GM12878 (cell line): ENCODE data around the gene UNG. TPM values are rescaled to one million over a fixed set of nuclear protein-coding genes. Genes with fewer than 3 reads are reported as not detected.
A peak's percentile ranks its signal among the peaks of the same experiment; 100 is the strongest.

Experiments
- BACH1 ChIP-seq: fragments of 450-650 bp; IDR thresholded peaks from 2 replicates; pipeline ENCODE4 v1.6.1; 2017; ENCODE audit warnings: mild to moderate bottlenecking, borderline replicate concordance
- BHLHE40 ChIP-seq, 2 experiments: fragments of 450-650 bp in 1 of 2; IDR thresholded peaks; 2 replicates each; pipeline ENCODE4 v1.6.1; 2011 to 2017; ENCODE audit warnings: low read depth in 2 of 2, borderline replicate concordance in 1 of 2, improper control_type of control experiment in 1 of 2, low read length in 1 of 2, mild to moderate bottlenecking in 1 of 2
- MEF2A ChIP-seq: IDR thresholded peaks from 2 replicates; pipeline ENCODE4 v1.6.1; 2011; ENCODE audit warnings: low read depth, mild to moderate bottlenecking, low read length, moderate library complexity; ENCODE audit not compliant: insufficient read depth
- NR2C1 ChIP-seq: fragments of 450-650 bp; IDR thresholded peaks from 2 replicates; pipeline ENCODE4 v1.6.1; 2017; ENCODE audit warnings: antibody characterized with exemption, mild to moderate bottlenecking, moderate library complexity
- SMAD5 ChIP-seq: IDR thresholded peaks from 2 replicates; pipeline ENCODE4 v1.6.1; 2016; ENCODE audit warnings: antibody characterized with exemption, low read depth
- TARDBP ChIP-seq: IDR thresholded peaks from 2 replicates; pipeline ENCODE4 v1.6.1; 2016; ENCODE audit warnings: borderline replicate concordance
- TCF7 ChIP-seq: IDR thresholded peaks from 2 replicates; pipeline ENCODE4 v1.6.1; 2014; ENCODE audit warnings: antibody characterized with exemption, borderline replicate concordance
- ZNF687 ChIP-seq: fragments of 450-650 bp; IDR thresholded peaks from 2 replicates; pipeline ENCODE4 v1.6.1; 2017; ENCODE audit warnings: mild to moderate bottlenecking, moderate library complexity
- ZZZ3 ChIP-seq: IDR thresholded peaks from 2 replicates; pipeline ENCODE4 v1.6.1; 2011; ENCODE audit warnings: low read depth; ENCODE audit not compliant: control insufficient read depth, insufficient read length
- polyA plus RNA-seq, 11 experiments: library from polyadenylated mRNA; depleted of rRNA in 4 of 11; unstranded in 6 of 11; stranded (reverse) in 5 of 11; fragments of >200 nt; fragmentation: Nextera tagmentation in 4 of 11; fragmentation: Illumina TruSeq in 1 of 11; extraction: Ambion mirVana in 4 of 11; extraction: Trizol in 1 of 11; gene quantifications; 1 replicate in 1 of 11; 2 replicates in 10 of 11; pipeline versions ENCODE4 v1.2.1 to v1.2.3, GENCODE V29; 2011 to 2016; ENCODE audit warnings: inconsistent platforms in 2 of 11, missing spikeins in 2 of 11, low read depth in 1 of 11
- total RNA-seq, 4 experiments: library from RNA; depleted of rRNA in 3 of 4; stranded (reverse); fragments of >200 nt in 3 of 4; fragmentation: Illumina TruSeq in 1 of 4; extraction: Trizol in 1 of 4; gene quantifications; 2 replicates each; pipeline versions ENCODE4 v1.2.1 to v1.2.3, GENCODE V29; 2013 to 2021
- TF ChIP-seq, protein P1 (sequence below): fragments of 450-650 bp; IDR thresholded peaks from 2 replicates; pipeline ENCODE4 v1.6.1; 2017; ENCODE audit warnings: antibody characterized with exemption, mild to moderate bottlenecking, moderate library complexity
- TF ChIP-seq, protein P2 (sequence below): fragments of 450-650 bp; IDR thresholded peaks from 2 replicates; pipeline ENCODE4 v1.6.1; 2017; ENCODE audit warnings: low read depth, mild to moderate bottlenecking, moderate library complexity
- TF ChIP-seq, protein P3 (sequence below): fragments of 450-650 bp; IDR thresholded peaks from 2 replicates; pipeline ENCODE4 v1.6.1; 2017; ENCODE audit warnings: mild to moderate bottlenecking, moderate library complexity
- TF ChIP-seq, protein P4 (sequence below): fragments of 450-650 bp; IDR thresholded peaks from 2 replicates; pipeline ENCODE4 v1.6.1; 2016; ENCODE audit warnings: mild to moderate bottlenecking

Gene UNG
- total and polyA plus RNA-seq, 10 of the 15 experiments (the other 5 are each of a cell fraction or from before 2014, with no cell fraction given): 9.5 to 81.9 (median 48.2) TPM

DNA sequence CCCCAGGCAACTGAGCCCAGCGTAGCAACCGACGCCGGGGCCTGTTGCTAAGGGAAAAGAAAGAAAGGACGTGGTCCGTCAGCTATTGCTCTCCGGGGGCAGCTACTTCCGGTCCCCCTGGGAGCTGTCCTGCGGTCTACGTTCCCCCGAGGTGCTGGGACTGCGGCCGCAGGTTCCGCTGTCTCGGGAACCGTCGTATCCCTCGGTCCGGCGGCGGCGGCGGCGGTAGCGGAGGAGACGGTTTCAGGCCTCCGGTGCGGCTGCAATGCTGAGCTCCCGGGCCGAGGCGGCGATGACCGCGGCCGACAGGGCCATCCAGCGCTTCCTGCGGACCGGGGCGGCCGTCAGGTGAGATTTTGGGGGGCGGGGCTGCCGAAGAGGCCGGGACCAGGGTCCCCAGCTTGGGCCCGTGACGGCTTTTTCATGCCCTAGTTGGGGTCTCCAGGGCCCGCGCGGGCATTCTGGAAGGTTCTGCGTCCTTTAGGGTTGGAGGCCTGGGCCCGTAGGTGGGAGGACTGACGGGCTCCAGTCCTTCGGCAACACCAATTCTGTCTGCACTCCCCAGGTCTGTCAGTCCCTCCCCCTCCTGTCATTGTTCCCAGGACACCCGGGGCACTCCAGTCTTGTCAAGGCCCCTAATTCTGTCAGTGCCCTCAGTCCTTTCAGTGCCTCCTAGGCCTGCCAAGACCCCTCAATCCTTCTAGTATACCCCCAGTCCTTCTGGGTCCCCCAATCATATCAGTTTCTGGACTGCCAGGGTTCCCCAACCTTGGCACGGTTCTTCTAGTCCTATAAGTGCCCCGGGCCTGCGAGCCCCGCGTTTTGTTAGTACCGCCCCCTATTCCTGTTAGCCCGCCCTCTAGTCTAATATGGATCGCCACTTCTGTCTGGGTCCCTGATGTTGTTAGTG, 44.7 kb upstream of the UNG start, which contains the start of gene USP30 (continued):
- peak; percentile 75 for TF ChIP-seq BACH1
- TF ChIP-seq NR2C1: peak; percentile 63
- TF ChIP-seq ZZZ3: peak; percentile 72
- TF ChIP-seq TCF7: peak; percentile 67; the same call in 1 of the 2 replicates
- TF ChIP-seq, protein P1, sequence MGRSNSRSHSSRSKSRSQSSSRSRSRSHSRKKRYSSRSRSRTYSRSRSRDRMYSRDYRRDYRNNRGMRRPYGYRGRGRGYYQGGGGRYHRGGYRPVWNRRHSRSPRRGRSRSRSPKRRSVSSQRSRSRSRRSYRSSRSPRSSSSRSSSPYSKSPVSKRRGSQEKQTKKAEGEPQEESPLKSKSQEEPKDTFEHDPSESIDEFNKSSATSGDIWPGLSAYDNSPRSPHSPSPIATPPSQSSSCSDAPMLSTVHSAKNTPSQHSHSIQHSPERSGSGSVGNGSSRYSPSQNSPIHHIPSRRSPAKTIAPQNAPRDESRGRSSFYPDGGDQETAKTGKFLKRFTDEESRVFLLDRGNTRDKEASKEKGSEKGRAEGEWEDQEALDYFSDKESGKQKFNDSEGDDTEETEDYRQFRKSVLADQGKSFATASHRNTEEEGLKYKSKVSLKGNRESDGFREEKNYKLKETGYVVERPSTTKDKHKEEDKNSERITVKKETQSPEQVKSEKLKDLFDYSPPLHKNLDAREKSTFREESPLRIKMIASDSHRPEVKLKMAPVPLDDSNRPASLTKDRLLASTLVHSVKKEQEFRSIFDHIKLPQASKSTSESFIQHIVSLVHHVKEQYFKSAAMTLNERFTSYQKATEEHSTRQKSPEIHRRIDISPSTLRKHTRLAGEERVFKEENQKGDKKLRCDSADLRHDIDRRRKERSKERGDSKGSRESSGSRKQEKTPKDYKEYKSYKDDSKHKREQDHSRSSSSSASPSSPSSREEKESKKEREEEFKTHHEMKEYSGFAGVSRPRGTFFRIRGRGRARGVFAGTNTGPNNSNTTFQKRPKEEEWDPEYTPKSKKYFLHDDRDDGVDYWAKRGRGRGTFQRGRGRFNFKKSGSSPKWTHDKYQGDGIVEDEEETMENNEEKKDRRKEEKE: no peak
- TF ChIP-seq ZNF687: no peak
- TF ChIP-seq SMAD5: no peak
- TF ChIP-seq, protein P2, sequence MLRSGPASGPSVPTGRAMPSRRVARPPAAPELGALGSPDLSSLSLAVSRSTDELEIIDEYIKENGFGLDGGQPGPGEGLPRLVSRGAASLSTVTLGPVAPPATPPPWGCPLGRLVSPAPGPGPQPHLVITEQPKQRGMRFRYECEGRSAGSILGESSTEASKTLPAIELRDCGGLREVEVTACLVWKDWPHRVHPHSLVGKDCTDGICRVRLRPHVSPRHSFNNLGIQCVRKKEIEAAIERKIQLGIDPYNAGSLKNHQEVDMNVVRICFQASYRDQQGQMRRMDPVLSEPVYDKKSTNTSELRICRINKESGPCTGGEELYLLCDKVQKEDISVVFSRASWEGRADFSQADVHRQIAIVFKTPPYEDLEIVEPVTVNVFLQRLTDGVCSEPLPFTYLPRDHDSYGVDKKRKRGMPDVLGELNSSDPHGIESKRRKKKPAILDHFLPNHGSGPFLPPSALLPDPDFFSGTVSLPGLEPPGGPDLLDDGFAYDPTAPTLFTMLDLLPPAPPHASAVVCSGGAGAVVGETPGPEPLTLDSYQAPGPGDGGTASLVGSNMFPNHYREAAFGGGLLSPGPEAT: peak; percentile 95
- TF ChIP-seq, protein P3, sequence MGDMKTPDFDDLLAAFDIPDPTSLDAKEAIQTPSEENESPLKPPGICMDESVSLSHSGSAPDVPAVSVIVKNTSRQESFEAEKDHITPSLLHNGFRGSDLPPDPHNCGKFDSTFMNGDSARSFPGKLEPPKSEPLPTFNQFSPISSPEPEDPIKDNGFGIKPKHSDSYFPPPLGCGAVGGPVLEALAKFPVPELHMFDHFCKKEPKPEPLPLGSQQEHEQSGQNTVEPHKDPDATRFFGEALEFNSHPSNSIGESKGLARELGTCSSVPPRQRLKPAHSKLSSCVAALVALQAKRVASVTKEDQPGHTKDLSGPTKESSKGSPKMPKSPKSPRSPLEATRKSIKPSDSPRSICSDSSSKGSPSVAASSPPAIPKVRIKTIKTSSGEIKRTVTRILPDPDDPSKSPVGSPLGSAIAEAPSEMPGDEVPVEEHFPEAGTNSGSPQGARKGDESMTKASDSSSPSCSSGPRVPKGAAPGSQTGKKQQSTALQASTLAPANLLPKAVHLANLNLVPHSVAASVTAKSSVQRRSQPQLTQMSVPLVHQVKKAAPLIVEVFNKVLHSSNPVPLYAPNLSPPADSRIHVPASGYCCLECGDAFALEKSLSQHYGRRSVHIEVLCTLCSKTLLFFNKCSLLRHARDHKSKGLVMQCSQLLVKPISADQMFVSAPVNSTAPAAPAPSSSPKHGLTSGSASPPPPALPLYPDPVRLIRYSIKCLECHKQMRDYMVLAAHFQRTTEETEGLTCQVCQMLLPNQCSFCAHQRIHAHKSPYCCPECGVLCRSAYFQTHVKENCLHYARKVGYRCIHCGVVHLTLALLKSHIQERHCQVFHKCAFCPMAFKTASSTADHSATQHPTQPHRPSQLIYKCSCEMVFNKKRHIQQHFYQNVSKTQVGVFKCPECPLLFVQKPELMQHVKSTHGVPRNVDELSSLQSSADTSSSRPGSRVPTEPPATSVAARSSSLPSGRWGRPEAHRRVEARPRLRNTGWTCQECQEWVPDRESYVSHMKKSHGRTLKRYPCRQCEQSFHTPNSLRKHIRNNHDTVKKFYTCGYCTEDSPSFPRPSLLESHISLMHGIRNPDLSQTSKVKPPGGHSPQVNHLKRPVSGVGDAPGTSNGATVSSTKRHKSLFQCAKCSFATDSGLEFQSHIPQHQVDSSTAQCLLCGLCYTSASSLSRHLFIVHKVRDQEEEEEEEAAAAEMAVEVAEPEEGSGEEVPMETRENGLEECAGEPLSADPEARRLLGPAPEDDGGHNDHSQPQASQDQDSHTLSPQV: no peak
- TF ChIP-seq TARDBP: peak; percentile 95
- TF ChIP-seq MEF2A: peak; percentile 88
- TF ChIP-seq BHLHE40 (IDR thresholded peaks at IDR 0.05; ENCODE audit: borderline replicate concordance in 1 of 2, low read depth in 2 of 2, low read length in 1 of 2): peak in 1 of 2 experiments; percentile 75; a peak in 2 of 4 replicates
- TF ChIP-seq, protein P4, sequence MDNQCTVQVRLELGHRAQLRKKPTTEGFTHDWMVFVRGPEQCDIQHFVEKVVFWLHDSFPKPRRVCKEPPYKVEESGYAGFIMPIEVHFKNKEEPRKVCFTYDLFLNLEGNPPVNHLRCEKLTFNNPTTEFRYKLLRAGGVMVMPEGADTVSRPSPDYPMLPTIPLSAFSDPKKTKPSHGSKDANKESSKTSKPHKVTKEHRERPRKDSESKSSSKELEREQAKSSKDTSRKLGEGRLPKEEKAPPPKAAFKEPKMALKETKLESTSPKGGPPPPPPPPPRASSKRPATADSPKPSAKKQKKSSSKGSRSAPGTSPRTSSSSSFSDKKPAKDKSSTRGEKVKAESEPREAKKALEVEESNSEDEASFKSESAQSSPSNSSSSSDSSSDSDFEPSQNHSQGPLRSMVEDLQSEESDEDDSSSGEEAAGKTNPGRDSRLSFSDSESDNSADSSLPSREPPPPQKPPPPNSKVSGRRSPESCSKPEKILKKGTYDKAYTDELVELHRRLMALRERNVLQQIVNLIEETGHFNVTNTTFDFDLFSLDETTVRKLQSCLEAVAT: peak; percentile 80; the same call in 1 of the 2 replicates
